ENCODE data around the gene BCL2L2. TPM values are rescaled to one million over a fixed set of nuclear protein-coding genes. Genes with fewer than 3 reads are reported as not detected.

BCL2L2 gene
- total and polyA plus RNA-seq, 9 of the 15 experiments (the other 6 are each of a cell fraction or from before 2014, with no cell fraction given) = 2.6 to 32.5 (median 14.7) TPM

GRCh38 chr14:23301969-23302289 lies 4.7 kb upstream of the BCL2L2 start (continued):
- TF ChIP-seq TEAD4 (IDR thresholded peaks at IDR 0.05; ENCODE audit: low read length) (no peak), TEAD4 (CRISPR knock-in tag; IDR thresholded peaks at IDR 0.05; ENCODE audit: borderline replicate concordance) (peak; percentile 4; the same call in 1 of the 2 replicates), FOXP1 (CRISPR knock-in tag; IDR thresholded peaks at IDR 0.05) (no peak), MAX (CRISPR knock-in tag; IDR thresholded peaks at IDR 0.05) (peak; percentile 75), KAT8 (IDR thresholded peaks at IDR 0.05; ENCODE audit: low read depth) (no peak), PHB (CRISPR knock-in tag; IDR thresholded peaks at IDR 0.05) (no peak), MEF2A (IDR thresholded peaks at IDR 0.05; ENCODE audit: control insufficient read depth, low read depth, low read length) (no peak), ILK (tag; IDR thresholded peaks at IDR 0.05; ENCODE audit: borderline replicate concordance, low read depth) (no peak), RBM25 (IDR thresholded peaks at IDR 0.05; ENCODE audit: low read depth, low read length, severe bottlenecking) (no peak), FOXA3 (CRISPR knock-in tag; conservative IDR thresholded peaks at IDR 0.05 in 1 of 2, IDR thresholded peaks at IDR 0.05 in 1 of 2) (no peak), NCOA2 (IDR thresholded peaks at IDR 0.05; ENCODE audit: partially characterized antibody in 2 of 2) (no peak), ZBTB34 (CRISPR knock-in tag; IDR thresholded peaks at IDR 0.05) (no peak), HMG20A (CRISPR knock-in tag; conservative IDR thresholded peaks at IDR 0.05) (no peak), ZFP36 (IDR thresholded peaks at IDR 0.05; ENCODE audit: low read depth, low read length, partially characterized antibody) (peak; percentile 3), POLR3G (IDR thresholded peaks at IDR 0.05; ENCODE audit: extremely low read depth, insufficient read length, insufficient replicate concordance) (no peak), SRF (CRISPR knock-in tag; IDR thresholded peaks at IDR 0.05) (no peak), CBFA2T2 (conservative IDR thresholded peaks at IDR 0.05) (no peak), DDX20 (tag; IDR thresholded peaks at IDR 0.05; ENCODE audit: low read depth) (no peak), E2F1 (CRISPR knock-in tag; IDR thresholded peaks at IDR 0.05) (no peak), SIN3A (IDR thresholded peaks at IDR 0.05; ENCODE audit: borderline replicate concordance in 2 of 2, control insufficient read depth in 1 of 2, low read depth in 2 of 2, low read length in 2 of 2) (no peak), ARHGAP35 (IDR thresholded peaks at IDR 0.05; ENCODE audit: partially characterized antibody) (no peak), MNT (conservative IDR thresholded peaks at IDR 0.05) (no peak), SREBF2 (CRISPR knock-in tag; IDR thresholded peaks at IDR 0.05) (no peak), SRSF1 (IDR thresholded peaks at IDR 0.05; ENCODE audit: low read depth, low read length) (no peak), CC2D1A (IDR thresholded peaks at IDR 0.05) (no peak), ZNF41 (CRISPR knock-in tag; conservative IDR thresholded peaks at IDR 0.05) (no peak)

Measured in K562 (cell line).